ENCODE results near the gene MED13.
A peak's percentile ranks its signal among the peaks of the same experiment; 100 is the strongest.

MED13 gene

GRCh38 chr17:61907361-61907760 is 157.7 kb downstream of the MED13 start:
- H4K20me1 ChIP-seq (ENCODE audit: insufficient read depth) = no peaks in the 10 kb centered on the region
- H3K4me1 ChIP-seq (ENCODE audit: low read depth, poor library complexity, severe bottlenecking) = no peaks in the 10 kb centered on the region
- H3K4me2 ChIP-seq = no peak overlapping the region
- H3K27me3 ChIP-seq (ENCODE audit: insufficient read depth, low read depth) = no peaks in the 10 kb centered on the region
- H2AFZ ChIP-seq (ENCODE audit: low read depth) = no peak overlapping the region
- peaks cover 5% of the 10 kb centered on the region for H3K36me3 ChIP-seq (ENCODE audit: insufficient read depth)
- H3K27ac ChIP-seq = no peak overlapping the region
- no peak for TF ChIP-seq CTCF (conservative IDR thresholded peaks at IDR 0.05; ENCODE audit: low read depth, low read length)
- H3K9ac ChIP-seq = no peak overlapping the region
- no peaks in the 10 kb centered on the region for H3K79me2 ChIP-seq (ENCODE audit: insufficient read depth, low read depth)
- no peak overlapping the region for H3K4me3 ChIP-seq (IDR thresholded peaks at IDR 0.05; ENCODE audit: insufficient read depth, low read depth, low read length)

GRCh38 chr17:61904094-61904710 is 160.9 kb downstream of the MED13 start:
- H3K4me3 ChIP-seq (IDR thresholded peaks at IDR 0.05; ENCODE audit: insufficient read depth, low read depth, low read length) = no peak overlapping the region
- no peak overlapping the region for H2AFZ ChIP-seq (ENCODE audit: low read depth)
- peak overlapping the region; percentile 10; the same call in 1 of the 2 replicates for H3K4me2 ChIP-seq
- H3K79me2 ChIP-seq (ENCODE audit: insufficient read depth, low read depth) = no peaks in the 10 kb centered on the region
- no peak for TF ChIP-seq CTCF (conservative IDR thresholded peaks at IDR 0.05; ENCODE audit: low read depth, low read length)
- no peaks in the 10 kb centered on the region for H4K20me1 ChIP-seq (ENCODE audit: insufficient read depth)
- no peak overlapping the region for H3K9ac ChIP-seq
- no peaks in the 10 kb centered on the region for H3K4me1 ChIP-seq (ENCODE audit: low read depth, poor library complexity, severe bottlenecking)
- no peaks in the 10 kb centered on the region; the same call in 1 of the 2 replicates for H3K36me3 ChIP-seq (ENCODE audit: insufficient read depth)
- peak overlapping the region; percentile 5; the same call in 1 of the 2 replicates for H3K27ac ChIP-seq
- H3K27me3 ChIP-seq (ENCODE audit: insufficient read depth, low read depth) = no peaks in the 10 kb centered on the region

- H3K27ac ChIP-seq = no peak overlapping the region
- H3K4me1 ChIP-seq (ENCODE audit: low read depth, poor library complexity, severe bottlenecking) = no peaks in the 10 kb centered on the region
- H3K36me3 ChIP-seq (ENCODE audit: insufficient read depth) = no peaks in the 10 kb centered on the region
- no peak for TF ChIP-seq CTCF (conservative IDR thresholded peaks at IDR 0.05; ENCODE audit: low read depth, low read length)
- no peak overlapping the region for H3K4me2 ChIP-seq
- H2AFZ ChIP-seq (ENCODE audit: low read depth) = no peak overlapping the region
- H4K20me1 ChIP-seq (ENCODE audit: insufficient read depth) = no peaks in the 10 kb centered on the region
- no peaks in the 10 kb centered on the region for H3K79me2 ChIP-seq (ENCODE audit: insufficient read depth, low read depth)
- no peak overlapping the region for H3K4me3 ChIP-seq (IDR thresholded peaks at IDR 0.05; ENCODE audit: insufficient read depth, low read depth, low read length)
- no peak overlapping the region for H3K9ac ChIP-seq
- no peaks in the 10 kb centered on the region for H3K27me3 ChIP-seq (ENCODE audit: insufficient read depth, low read depth)
Observed at GRCh38 chr17:61903251-61903650, 161.8 kb downstream of the MED13 start.

GRCh38 chr17:61897548-61898180 is 167.4 kb downstream of the MED13 start:
- Histone ChIP-seq H4K20me1 (ENCODE audit: insufficient read depth) (no peaks in the 10 kb centered on the region), H3K9ac (no peak overlapping the region), H3K27ac (no peak overlapping the region), H3K4me1 (ENCODE audit: low read depth, poor library complexity, severe bottlenecking) (no peaks in the 10 kb centered on the region), H3K27me3 (ENCODE audit: insufficient read depth, low read depth) (no peaks in the 10 kb centered on the region), H3K4me2 (no peak overlapping the region), H2AFZ (ENCODE audit: low read depth) (no peak overlapping the region), H3K79me2 (ENCODE audit: insufficient read depth, low read depth) (no peaks in the 10 kb centered on the region), H3K36me3 (ENCODE audit: insufficient read depth) (no peaks in the 10 kb centered on the region), H3K4me3 (IDR thresholded peaks at IDR 0.05; ENCODE audit: insufficient read depth, low read depth, low read length) (no peak overlapping the region)
- TF ChIP-seq CTCF (conservative IDR thresholded peaks at IDR 0.05; ENCODE audit: low read depth, low read length) = no peak

All from KMS-11 (cell line).